Measurements from ENCODE around the gene SEMA5B.

Gene SEMA5B

GRCh38 chr3:122886251-122886650 is 141.3 kb downstream of the SEMA5B start:
- no peak for TF ChIP-seq ZFX (IDR thresholded peaks at IDR 0.05; ENCODE audit: borderline replicate concordance)
- TF ChIP-seq, protein P1, sequence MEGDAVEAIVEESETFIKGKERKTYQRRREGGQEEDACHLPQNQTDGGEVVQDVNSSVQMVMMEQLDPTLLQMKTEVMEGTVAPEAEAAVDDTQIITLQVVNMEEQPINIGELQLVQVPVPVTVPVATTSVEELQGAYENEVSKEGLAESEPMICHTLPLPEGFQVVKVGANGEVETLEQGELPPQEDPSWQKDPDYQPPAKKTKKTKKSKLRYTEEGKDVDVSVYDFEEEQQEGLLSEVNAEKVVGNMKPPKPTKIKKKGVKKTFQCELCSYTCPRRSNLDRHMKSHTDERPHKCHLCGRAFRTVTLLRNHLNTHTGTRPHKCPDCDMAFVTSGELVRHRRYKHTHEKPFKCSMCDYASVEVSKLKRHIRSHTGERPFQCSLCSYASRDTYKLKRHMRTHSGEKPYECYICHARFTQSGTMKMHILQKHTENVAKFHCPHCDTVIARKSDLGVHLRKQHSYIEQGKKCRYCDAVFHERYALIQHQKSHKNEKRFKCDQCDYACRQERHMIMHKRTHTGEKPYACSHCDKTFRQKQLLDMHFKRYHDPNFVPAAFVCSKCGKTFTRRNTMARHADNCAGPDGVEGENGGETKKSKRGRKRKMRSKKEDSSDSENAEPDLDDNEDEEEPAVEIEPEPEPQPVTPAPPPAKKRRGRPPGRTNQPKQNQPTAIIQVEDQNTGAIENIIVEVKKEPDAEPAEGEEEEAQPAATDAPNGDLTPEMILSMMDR (IDR thresholded peaks at IDR 0.05), result no peak
- H3K27ac ChIP-seq, result no peak overlapping the region

DNA sequence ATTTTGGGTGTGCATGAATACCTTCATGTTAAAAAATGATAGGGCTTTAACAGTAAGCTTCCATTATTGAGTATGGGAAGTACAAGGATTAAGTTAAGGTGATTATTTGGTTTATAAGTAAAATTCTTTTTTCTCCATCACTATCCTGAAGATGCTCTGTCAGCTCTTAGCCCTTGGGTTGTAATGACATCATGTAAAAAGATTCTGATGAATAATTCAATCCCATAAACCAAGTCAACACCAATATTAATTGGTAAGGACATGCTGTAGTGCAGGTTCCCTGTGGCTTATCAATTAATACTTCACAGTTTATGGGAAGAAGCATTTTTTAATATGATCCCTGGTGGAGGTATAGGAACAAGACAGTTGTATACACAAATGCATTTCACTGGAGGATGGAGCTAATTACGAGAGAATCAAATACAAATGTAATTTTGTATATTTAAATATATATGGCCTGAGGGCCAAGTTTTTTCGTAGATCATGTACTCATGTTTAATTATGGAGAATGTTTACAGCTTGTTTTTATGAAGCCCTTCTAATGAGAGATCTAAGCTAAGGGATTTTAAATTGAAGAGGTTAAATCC is 145.1 kb downstream of the SEMA5B start:
- no peak overlapping the region for H3K27ac ChIP-seq
- TF ChIP-seq, protein P1 (IDR thresholded peaks at IDR 0.05), result no peak
- TF ChIP-seq ZFX (IDR thresholded peaks at IDR 0.05; ENCODE audit: borderline replicate concordance), result no peak

GRCh38 chr3:122880624-122881023 is 146.9 kb downstream of the SEMA5B start:
- TF ChIP-seq ZFX (IDR thresholded peaks at IDR 0.05; ENCODE audit: borderline replicate concordance), result no peak
- TF ChIP-seq, protein P1 (IDR thresholded peaks at IDR 0.05), result no peak
- H3K27ac ChIP-seq, result no peak overlapping the region

- no peak overlapping the region for H3K27ac ChIP-seq
- TF ChIP-seq, protein P1 (IDR thresholded peaks at IDR 0.05), result no peak
- TF ChIP-seq ZFX (IDR thresholded peaks at IDR 0.05; ENCODE audit: borderline replicate concordance), result no peak
Observed at GRCh38 chr3:122880173-122880572, 147.4 kb downstream of the SEMA5B start.

DNA sequence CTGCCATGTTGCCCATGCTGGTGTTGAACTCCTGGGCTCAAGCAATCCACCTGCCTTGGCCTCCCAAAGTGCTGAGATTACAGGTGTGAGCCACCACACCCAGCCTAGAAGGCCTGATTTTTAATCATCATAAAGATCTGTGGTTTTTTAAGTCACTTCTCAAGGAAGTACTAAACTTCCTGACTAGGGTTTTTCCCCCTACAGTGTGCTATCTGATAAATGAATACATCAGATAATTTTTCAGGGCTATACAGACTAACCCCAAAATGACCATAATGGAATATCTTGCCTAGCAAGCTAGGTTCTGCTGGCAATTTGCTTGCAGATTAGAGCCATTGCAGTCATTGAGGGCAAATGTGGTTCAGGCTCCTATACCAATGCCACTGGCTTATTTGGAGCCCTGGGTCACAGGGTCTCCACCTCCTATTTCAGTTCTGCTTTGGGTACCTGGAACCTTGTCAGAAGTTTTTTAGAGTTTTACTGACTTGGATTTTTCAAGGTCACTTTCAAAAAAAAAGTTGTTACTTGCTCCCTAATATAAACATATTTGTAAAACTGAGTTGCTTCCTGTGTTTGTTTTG is 151.9 kb downstream of the SEMA5B start:
- no peak overlapping the region for H3K27ac ChIP-seq
- no peak for TF ChIP-seq ZFX (IDR thresholded peaks at IDR 0.05; ENCODE audit: borderline replicate concordance)

GRCh38 chr3:122873741-122874515 is 153.6 kb downstream of the SEMA5B start:
- TF ChIP-seq ZFX (IDR thresholded peaks at IDR 0.05; ENCODE audit: borderline replicate concordance), result no peak
- TF ChIP-seq, protein P1 (IDR thresholded peaks at IDR 0.05), result no peak
- H3K27ac ChIP-seq, result no peak overlapping the region

DNA sequence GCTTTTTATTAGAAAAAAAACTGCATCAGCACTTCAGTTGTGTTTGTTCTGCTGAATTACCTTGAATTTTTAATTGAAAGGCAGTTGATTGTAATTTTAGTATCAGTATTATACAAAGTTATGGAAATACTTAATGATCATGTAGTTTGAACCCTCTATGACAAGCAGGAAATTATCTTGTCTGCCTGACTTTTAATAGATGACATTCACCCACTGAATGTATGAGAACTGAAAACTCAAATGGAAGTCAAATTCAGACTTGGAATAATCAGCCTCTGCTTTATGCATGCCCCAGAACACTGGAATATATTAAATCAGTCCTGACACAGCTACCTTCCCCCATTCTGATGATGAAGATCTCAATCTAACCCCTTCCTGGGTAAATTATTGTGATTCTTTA is 159.2 kb downstream of the SEMA5B start:
- no peak overlapping the region for H3K27ac ChIP-seq
- TF ChIP-seq ZFX (IDR thresholded peaks at IDR 0.05; ENCODE audit: borderline replicate concordance), result no peak
- TF ChIP-seq, protein P1 (IDR thresholded peaks at IDR 0.05), result no peak
